ENCODE results near the gene SIL1.

GRCh38 chr5:138937392-138938387 lies 260.5 kb downstream of the SIL1 start:
- TF ChIP-seq FOXM1 (IDR thresholded peaks at IDR 0.05; ENCODE audit: borderline replicate concordance, low read depth) (no peak), CREB1 (IDR thresholded peaks at IDR 0.05; ENCODE audit: low read depth) (no peak), YY1 (IDR thresholded peaks at IDR 0.05; ENCODE audit: low read depth) (no peak), TAF1 (IDR thresholded peaks at IDR 0.05; ENCODE audit: low read depth) (no peak), EP300 (IDR thresholded peaks at IDR 0.05; ENCODE audit: borderline replicate concordance) (no peak)
- TF ChIP-seq, protein P1, sequence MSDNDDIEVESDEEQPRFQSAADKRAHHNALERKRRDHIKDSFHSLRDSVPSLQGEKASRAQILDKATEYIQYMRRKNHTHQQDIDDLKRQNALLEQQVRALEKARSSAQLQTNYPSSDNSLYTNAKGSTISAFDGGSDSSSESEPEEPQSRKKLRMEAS (IDR thresholded peaks at IDR 0.05), result no peak
